Measurements from ENCODE around the gene IPO11.
A peak's percentile ranks its signal among the peaks of the same experiment; 100 is the strongest.

DNA sequence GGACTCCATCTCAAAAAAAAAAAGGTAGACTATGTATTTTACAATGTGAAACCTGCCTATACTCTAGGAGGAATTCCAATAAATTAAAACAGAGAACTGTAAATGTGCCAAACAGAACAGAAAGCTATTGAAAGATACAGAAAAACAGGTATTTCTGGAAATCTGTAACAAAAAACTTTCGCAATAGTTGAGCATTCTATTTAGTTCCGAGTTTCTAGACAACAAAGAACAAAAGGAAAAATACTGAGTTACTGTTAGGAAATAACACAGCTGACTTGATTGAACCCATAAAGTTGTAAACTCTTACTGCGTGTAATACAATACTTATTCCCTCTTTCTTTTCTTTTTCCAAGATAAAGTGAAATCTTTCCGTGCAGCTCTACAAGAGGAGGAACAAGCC, 27.4 kb upstream of the IPO11 start:
- TF ChIP-seq RFX5 (IDR thresholded peaks at IDR 0.05; ENCODE audit: low read depth, low read length) (no peak), POLR2A (IDR thresholded peaks at IDR 0.05; ENCODE audit: low read depth, low read length) (no peak), RAD21 (IDR thresholded peaks at IDR 0.05; ENCODE audit: low read length) (no peak), CEBPB (IDR thresholded peaks at IDR 0.05; ENCODE audit: low read depth, low read length) (peak; percentile 69), SMC3 (IDR thresholded peaks at IDR 0.05; ENCODE audit: low read depth, low read length) (no peak), MAFK (IDR thresholded peaks at IDR 0.05; ENCODE audit: low read depth, low read length) (no peak), RCOR1 (IDR thresholded peaks at IDR 0.05; ENCODE audit: insufficient replicate concordance, low read length) (no peak), BHLHE40 (IDR thresholded peaks at IDR 0.05; ENCODE audit: low read depth, low read length) (no peak)
- TF ChIP-seq, protein P1, sequence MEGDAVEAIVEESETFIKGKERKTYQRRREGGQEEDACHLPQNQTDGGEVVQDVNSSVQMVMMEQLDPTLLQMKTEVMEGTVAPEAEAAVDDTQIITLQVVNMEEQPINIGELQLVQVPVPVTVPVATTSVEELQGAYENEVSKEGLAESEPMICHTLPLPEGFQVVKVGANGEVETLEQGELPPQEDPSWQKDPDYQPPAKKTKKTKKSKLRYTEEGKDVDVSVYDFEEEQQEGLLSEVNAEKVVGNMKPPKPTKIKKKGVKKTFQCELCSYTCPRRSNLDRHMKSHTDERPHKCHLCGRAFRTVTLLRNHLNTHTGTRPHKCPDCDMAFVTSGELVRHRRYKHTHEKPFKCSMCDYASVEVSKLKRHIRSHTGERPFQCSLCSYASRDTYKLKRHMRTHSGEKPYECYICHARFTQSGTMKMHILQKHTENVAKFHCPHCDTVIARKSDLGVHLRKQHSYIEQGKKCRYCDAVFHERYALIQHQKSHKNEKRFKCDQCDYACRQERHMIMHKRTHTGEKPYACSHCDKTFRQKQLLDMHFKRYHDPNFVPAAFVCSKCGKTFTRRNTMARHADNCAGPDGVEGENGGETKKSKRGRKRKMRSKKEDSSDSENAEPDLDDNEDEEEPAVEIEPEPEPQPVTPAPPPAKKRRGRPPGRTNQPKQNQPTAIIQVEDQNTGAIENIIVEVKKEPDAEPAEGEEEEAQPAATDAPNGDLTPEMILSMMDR (conservative IDR thresholded peaks at IDR 0.05; ENCODE audit: low read depth, low read length) = no peak
- TF ChIP-seq, protein P2, sequence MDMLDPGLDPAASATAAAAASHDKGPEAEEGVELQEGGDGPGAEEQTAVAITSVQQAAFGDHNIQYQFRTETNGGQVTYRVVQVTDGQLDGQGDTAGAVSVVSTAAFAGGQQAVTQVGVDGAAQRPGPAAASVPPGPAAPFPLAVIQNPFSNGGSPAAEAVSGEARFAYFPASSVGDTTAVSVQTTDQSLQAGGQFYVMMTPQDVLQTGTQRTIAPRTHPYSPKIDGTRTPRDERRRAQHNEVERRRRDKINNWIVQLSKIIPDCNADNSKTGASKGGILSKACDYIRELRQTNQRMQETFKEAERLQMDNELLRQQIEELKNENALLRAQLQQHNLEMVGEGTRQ (IDR thresholded peaks at IDR 0.05; ENCODE audit: low read depth, low read length) = no peak
- TF ChIP-seq, protein P3, sequence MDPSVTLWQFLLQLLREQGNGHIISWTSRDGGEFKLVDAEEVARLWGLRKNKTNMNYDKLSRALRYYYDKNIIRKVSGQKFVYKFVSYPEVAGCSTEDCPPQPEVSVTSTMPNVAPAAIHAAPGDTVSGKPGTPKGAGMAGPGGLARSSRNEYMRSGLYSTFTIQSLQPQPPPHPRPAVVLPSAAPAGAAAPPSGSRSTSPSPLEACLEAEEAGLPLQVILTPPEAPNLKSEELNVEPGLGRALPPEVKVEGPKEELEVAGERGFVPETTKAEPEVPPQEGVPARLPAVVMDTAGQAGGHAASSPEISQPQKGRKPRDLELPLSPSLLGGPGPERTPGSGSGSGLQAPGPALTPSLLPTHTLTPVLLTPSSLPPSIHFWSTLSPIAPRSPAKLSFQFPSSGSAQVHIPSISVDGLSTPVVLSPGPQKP (IDR thresholded peaks at IDR 0.05; ENCODE audit: borderline replicate concordance, low read depth, low read length) = no peak

Data from IMR-90 (cell line).